DND-41 (cell line): Measurements from ENCODE around the gene F2R.

ENCODE experiments used
- ATAC-seq: fragments of 200-7000 bp; cut with Tn5 transposase; 3 replicates; pipeline ENCODE4 v1.9.1; 2021; ENCODE audit warnings: low read depth; ENCODE audit not compliant: insufficient read depth
- DNase-seq: peaks from one replicate; pipeline ENCODE4 v3.0.0-alpha.2; 2020
- H2AFZ ChIP-seq: 2 replicates; pipeline ENCODE4 v1.6.0; 2012; ENCODE audit warnings: low read depth, low read length
- H3K27ac ChIP-seq: 2 replicates; pipeline ENCODE4 v1.5.1; 2012; ENCODE audit warnings: low read length, inconsistent platforms
- H3K27me3 ChIP-seq: fragments of 200-600 bp; sonication (generic); 2 replicates; pipeline ENCODE4 v1.6.0; 2012; ENCODE audit warnings: low read length, mild to moderate bottlenecking, inconsistent platforms; ENCODE audit not compliant: insufficient read depth, poor library complexity
- H3K36me3 ChIP-seq: 2 replicates; pipeline ENCODE4 v1.5.1; 2012; ENCODE audit warnings: low read length, inconsistent platforms; ENCODE audit not compliant: insufficient read depth
- H3K4me1 ChIP-seq: 2 replicates; pipeline ENCODE4 v1.5.1; 2012; ENCODE audit warnings: mild to moderate bottlenecking, low read length; ENCODE audit not compliant: insufficient read depth
- H3K4me2 ChIP-seq: 2 replicates; pipeline ENCODE4 v1.6.0; 2012; ENCODE audit warnings: mild to moderate bottlenecking, moderate library complexity, low read length, inconsistent platforms; ENCODE audit not compliant: insufficient read depth
- H3K4me3 ChIP-seq, 2 experiments: fragments of 200-600 bp in 1 of 2; shearing (Covaris generic) in 1 of 2; 2 replicates each; pipeline ENCODE4 v1.5.1; 2012 to 2016; ENCODE audit warnings: inconsistent platforms in 2 of 2, low read length in 2 of 2, mild to moderate bottlenecking in 2 of 2, low read depth in 1 of 2, moderate library complexity in 1 of 2
- H3K79me2 ChIP-seq: 2 replicates; pipeline ENCODE4 v1.6.0; 2012; ENCODE audit warnings: low read length, inconsistent platforms; ENCODE audit not compliant: insufficient read depth
- H3K9ac ChIP-seq: 2 replicates; pipeline ENCODE4 v1.6.0; 2012; ENCODE audit warnings: low read depth, mild to moderate bottlenecking, inconsistent platforms, low read length, moderate library complexity
- H3K9me3 ChIP-seq: 2 replicates; pipeline ENCODE4 v1.5.1; 2012; ENCODE audit warnings: low read length, moderate library complexity, mild to moderate bottlenecking, inconsistent platforms; ENCODE audit not compliant: insufficient read depth, severe bottlenecking
- H4K20me1 ChIP-seq: 2 replicates; pipeline ENCODE4 v1.6.0; 2012; ENCODE audit warnings: low read length; ENCODE audit not compliant: insufficient read depth
- CTCF ChIP-seq: IDR thresholded peaks from 2 replicates; pipeline ENCODE4 v1.5.1; 2012; ENCODE audit warnings: borderline replicate concordance, low read length, moderate library complexity, mild to moderate bottlenecking; ENCODE audit not compliant: poor library complexity, severe bottlenecking; ENCODE audit errors: extremely low read depth
- EZH2 ChIP-seq: IDR thresholded peaks from 3 replicates; pipeline ENCODE4 v1.6.1; 2012; ENCODE audit warnings: borderline replicate concordance, low read depth, mild to moderate bottlenecking, moderate library complexity, low read length, inconsistent platforms; ENCODE audit not compliant: severe bottlenecking

The F2R gene

GRCh38 chr5:76732405-76733048 lies 16.6 kb downstream of the F2R start:
- no peak for ATAC-seq
- H3K79me2 ChIP-seq: no peaks in the 10 kb centered on the region

DNA sequence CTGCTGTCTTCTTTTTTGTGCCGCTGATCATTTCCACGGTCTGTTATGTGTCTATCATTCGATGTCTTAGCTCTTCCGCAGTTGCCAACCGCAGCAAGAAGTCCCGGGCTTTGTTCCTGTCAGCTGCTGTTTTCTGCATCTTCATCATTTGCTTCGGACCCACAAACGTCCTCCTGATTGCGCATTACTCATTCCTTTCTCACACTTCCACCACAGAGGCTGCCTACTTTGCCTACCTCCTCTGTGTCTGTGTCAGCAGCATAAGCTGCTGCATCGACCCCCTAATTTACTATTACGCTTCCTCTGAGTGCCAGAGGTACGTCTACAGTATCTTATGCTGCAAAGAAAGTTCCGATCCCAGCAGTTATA lies 17.1 kb downstream of the F2R start:
- peaks cover 10% of the 10 kb centered on the region for H3K9me3 ChIP-seq
- ATAC-seq (no peak), DNase-seq (no peak)
- H3K27ac ChIP-seq: no peak overlapping the region
- H3K27me3 ChIP-seq: no peaks in the 10 kb centered on the region
- H3K4me3 ChIP-seq: no peak overlapping the region
- H3K4me2 ChIP-seq: no peak overlapping the region
- no peaks in the 10 kb centered on the region for H3K4me1 ChIP-seq
- no peaks in the 10 kb centered on the region for H4K20me1 ChIP-seq
- H3K79me2 ChIP-seq: no peaks in the 10 kb centered on the region
- TF ChIP-seq CTCF (no peak), EZH2 (no peak)
- no peaks in the 10 kb centered on the region for H3K36me3 ChIP-seq
- H2AFZ ChIP-seq: no peak overlapping the region
- H3K9ac ChIP-seq: no peak overlapping the region

More at GRCh38 chr5:76732405-76733048, 16.6 kb downstream of the F2R start:
- H3K9me3 ChIP-seq: peaks cover 10% of the 10 kb centered on the region
- H3K27ac ChIP-seq: no peak overlapping the region
- no peak for DNase-seq
- H3K36me3 ChIP-seq: no peaks in the 10 kb centered on the region
- H3K4me1 ChIP-seq: no peaks in the 10 kb centered on the region
- H3K27me3 ChIP-seq: no peaks in the 10 kb centered on the region
- H4K20me1 ChIP-seq: no peaks in the 10 kb centered on the region
- TF ChIP-seq CTCF (no peak), EZH2 (no peak)
- no peak overlapping the region for H2AFZ ChIP-seq
- H3K9ac ChIP-seq: no peak overlapping the region
- H3K4me3 ChIP-seq: no peak overlapping the region
- no peak overlapping the region for H3K4me2 ChIP-seq

GRCh38 chr5:76735762-76736545 lies 20.0 kb downstream of the F2R start:
- DNase-seq (no peak), ATAC-seq (no peak)
- Histone ChIP-seq H4K20me1 (no peaks in the 10 kb centered on the region), H3K27ac (no peak overlapping the region), H3K4me2 (no peak overlapping the region), H3K9me3 (no peaks in the 10 kb centered on the region), H3K36me3 (no peaks in the 10 kb centered on the region), H3K4me1 (no peaks in the 10 kb centered on the region), H3K27me3 (no peaks in the 10 kb centered on the region), H3K79me2 (no peaks in the 10 kb centered on the region), H2AFZ (no peak overlapping the region), H3K9ac (no peak overlapping the region), H3K4me3 (no peak overlapping the region)
- TF ChIP-seq CTCF (no peak), EZH2 (no peak)
